Measurements from ENCODE around the gene CERS6. TPM values are rescaled to one million over a fixed set of nuclear protein-coding genes. Genes with fewer than 3 reads are reported as not detected.

Gene CERS6
- total RNA-seq, 1 donor = 16.0 TPM

- DNase-seq (ENCODE audit: low read depth) = no peak
- TF ChIP-seq CTCF (IDR thresholded peaks at IDR 0.05; ENCODE audit: insufficient read depth, low read depth, low read length) = no peak
- no peak overlapping the region for H3K4me3 ChIP-seq (ENCODE audit: low read depth, low read length)
Observed at GRCh38 chr2:168466190-168466737, 10.2 kb downstream of the CERS6 start.

- DNase-seq (ENCODE audit: low read depth) = no peak
- no peak for TF ChIP-seq CTCF (IDR thresholded peaks at IDR 0.05; ENCODE audit: insufficient read depth, low read depth, low read length)
- H3K4me3 ChIP-seq (ENCODE audit: low read depth, low read length) = no peak overlapping the region
Observed at GRCh38 chr2:168466834-168467565, 10.9 kb downstream of the CERS6 start.

- TF ChIP-seq CTCF (IDR thresholded peaks at IDR 0.05; ENCODE audit: insufficient read depth, low read depth, low read length) = no peak
- no peak for DNase-seq (ENCODE audit: low read depth)
- no peak overlapping the region for H3K4me3 ChIP-seq (ENCODE audit: low read depth, low read length)
Observed at GRCh38 chr2:168467729-168468128, 11.7 kb downstream of the CERS6 start.

GRCh38 chr2:168468354-168468753 lies 12.3 kb downstream of the CERS6 start:
- TF ChIP-seq CTCF (IDR thresholded peaks at IDR 0.05; ENCODE audit: insufficient read depth, low read depth, low read length) = no peak
- no peak overlapping the region for H3K4me3 ChIP-seq (ENCODE audit: low read depth, low read length)
- no peak for DNase-seq (ENCODE audit: low read depth)

- TF ChIP-seq CTCF (IDR thresholded peaks at IDR 0.05; ENCODE audit: insufficient read depth, low read depth, low read length) = no peak
- no peak for DNase-seq (ENCODE audit: low read depth)
- no peak overlapping the region for H3K4me3 ChIP-seq (ENCODE audit: low read depth, low read length)
Observed at GRCh38 chr2:168469281-168469988, 13.4 kb downstream of the CERS6 start.

GRCh38 chr2:168470320-168471162 lies 14.5 kb downstream of the CERS6 start:
- no peak overlapping the region for H3K4me3 ChIP-seq (ENCODE audit: low read depth, low read length)
- no peak for TF ChIP-seq CTCF (IDR thresholded peaks at IDR 0.05; ENCODE audit: insufficient read depth, low read depth, low read length)
- DNase-seq (ENCODE audit: low read depth) = peak; percentile 76
